Neural progenitor cell (in vitro differentiated cells): ENCODE data around the gene ITGB5. TPM values are rescaled to one million over a fixed set of nuclear protein-coding genes. Genes with fewer than 3 reads are reported as not detected.
A peak's percentile ranks its signal among the peaks of the same experiment; 100 is the strongest.

Experiments
- DNase-seq: peaks from one replicate; pipeline ENCODE4 v3.0.0-alpha.2; 2016; ENCODE audit warnings: low spot score
- H2AFZ ChIP-seq: fragments of 200-600 bp; sonication (generic); replicated peaks from 2 replicates; pipeline ENCODE4 v1.6.1; 2016; ENCODE audit warnings: antibody characterized with exemption
- H3F3A ChIP-seq: fragments of 200-600 bp; sonication (generic); 2 replicates; pipeline ENCODE4 v1.6.1; 2016; ENCODE audit warnings: antibody characterized with exemption, low read depth
- H3K27ac ChIP-seq: fragments of 200-600 bp; sonication (generic); 2 replicates; pipeline ENCODE4 v1.5.1; 2016; ENCODE audit warnings: mild to moderate bottlenecking
- H3K27me3 ChIP-seq: fragments of 200-600 bp; sonication (generic); 2 replicates; pipeline ENCODE4 v1.6.1; 2016; ENCODE audit warnings: mild to moderate bottlenecking, moderate library complexity
- H3K36me3 ChIP-seq: fragments of 200-600 bp; sonication (generic); 2 replicates; pipeline ENCODE4 v1.5.1; 2016
- H3K4me1 ChIP-seq: fragments of 200-600 bp; sonication (generic); 2 replicates; pipeline ENCODE4 v1.6.1; 2016; ENCODE audit warnings: mixed run types
- H3K4me2 ChIP-seq: fragments of 200-600 bp; sonication (generic); 2 replicates; pipeline ENCODE4 v1.6.1; 2016
- H3K4me3 ChIP-seq: fragments of 200-600 bp; sonication (generic); 2 replicates; pipeline ENCODE4 v1.5.1; 2016
- H3K79me2 ChIP-seq: fragments of 200-600 bp; sonication (generic); 2 replicates; pipeline ENCODE4 v1.6.1; 2016; ENCODE audit warnings: low read depth
- H3K9ac ChIP-seq: fragments of 200-600 bp; sonication (generic); 2 replicates; pipeline ENCODE4 v1.6.1; 2016
- H3K9me3 ChIP-seq: fragments of 200-600 bp; sonication (generic); 2 replicates; pipeline ENCODE4 v1.5.1; 2016; ENCODE audit warnings: low read depth
- H4K20me1 ChIP-seq: fragments of 200-600 bp; sonication (generic); 2 replicates; pipeline ENCODE4 v1.6.1; 2016; ENCODE audit warnings: low read depth
- H3K27ac Mint-ChIP-seq: 3 replicates; pipeline ENCODE4 v1.8.0; 2021; ENCODE audit warnings: mixed read lengths
- H3K27me3 Mint-ChIP-seq: 2 replicates; pipeline ENCODE4 v1.8.0; 2022; ENCODE audit warnings: low read depth, mild to moderate bottlenecking, inconsistent platforms, moderate library complexity, mixed read lengths; ENCODE audit not compliant: insufficient read depth
- H3K36me3 Mint-ChIP-seq: 3 replicates; pipeline ENCODE4 v1.8.0; 2021; ENCODE audit warnings: mixed read lengths
- H3K4me1 Mint-ChIP-seq: 3 replicates; pipeline ENCODE4 v1.8.0; 2021; ENCODE audit warnings: mixed read lengths
- H3K4me3 Mint-ChIP-seq: 3 replicates; pipeline ENCODE4 v1.8.0; 2021; ENCODE audit warnings: mild to moderate bottlenecking, moderate library complexity, mixed read lengths
- H3K9me3 Mint-ChIP-seq: 3 replicates; pipeline ENCODE4 v1.8.0; 2020; ENCODE audit warnings: mixed read lengths
- CTCF ChIP-seq: fragments of 200-600 bp; sonication (generic); IDR thresholded peaks from 2 replicates; pipeline ENCODE4 v1.5.1; 2017; ENCODE audit warnings: antibody characterized with exemption, mild to moderate bottlenecking
- EZH2 ChIP-seq: fragments of 200-600 bp; sonication (generic); IDR thresholded peaks from 2 replicates; pipeline ENCODE4 v1.6.1; 2017; ENCODE audit warnings: antibody characterized with exemption, mild to moderate bottlenecking, moderate library complexity
- EZH2phosphoT487 ChIP-seq: fragments of 200-600 bp; sonication (generic); IDR thresholded peaks from 2 replicates; pipeline ENCODE4 v1.6.1; 2017; ENCODE audit warnings: antibody characterized with exemption
- total RNA-seq: library from RNA; depleted of rRNA; stranded (reverse); fragments of >200 nt; gene quantifications from 2 replicates; pipeline ENCODE4 v1.2.3, GENCODE V29; 2015; ENCODE audit warnings: low replicate concordance

The ITGB5 gene
- total RNA-seq, 1 donor from 2014 or later, result 55.8 TPM

- H3K9me3 ChIP-seq, result no peaks in the 10 kb centered on the region
- Mint-ChIP-seq H3K27me3 (no peaks in the 10 kb centered on the region), H3K27ac (no peak overlapping the region), H3K36me3 (peaks cover 11% of the 10 kb centered on the region), H3K9me3 (no peaks in the 10 kb centered on the region), H3K4me1 (peaks cover 43% of the 10 kb centered on the region), H3K4me3 (no peak overlapping the region)
- no peak overlapping the region for H3K27ac ChIP-seq
- H3K4me2 ChIP-seq, result no peak overlapping the region
- H3K27me3 ChIP-seq, result no peaks in the 10 kb centered on the region
- peaks cover 15% of the 10 kb centered on the region for H3K4me1 ChIP-seq
- H4K20me1 ChIP-seq, result no peaks in the 10 kb centered on the region
- TF ChIP-seq CTCF (no peak), EZH2phosphoT487 (no peak), EZH2 (no peak)
- H2AFZ ChIP-seq, result no peak overlapping the region
- no peaks in the 10 kb centered on the region for H3F3A ChIP-seq
- no peak overlapping the region for H3K9ac ChIP-seq
- no peak overlapping the region for H3K4me3 ChIP-seq
- no peaks in the 10 kb centered on the region for H3K79me2 ChIP-seq
- H3K36me3 ChIP-seq, result no peaks in the 10 kb centered on the region
- peak; percentile 70 for DNase-seq
Observed at GRCh38 chr3:124774327-124774718, 112.8 kb downstream of the ITGB5 start.

GRCh38 chr3:124773351-124774326 is 113.5 kb downstream of the ITGB5 start:
- no peak overlapping the region for H2AFZ ChIP-seq
- no peak overlapping the region for H3K9ac ChIP-seq
- H3K4me3 ChIP-seq, result no peak overlapping the region
- DNase-seq, result no peak
- TF ChIP-seq EZH2phosphoT487, result no peak
- TF ChIP-seq CTCF, result no peak
- TF ChIP-seq EZH2, result no peak
- H3K4me2 ChIP-seq, result no peak overlapping the region
- H3K79me2 ChIP-seq, result no peaks in the 10 kb centered on the region
- H3K9me3 Mint-ChIP-seq, result no peaks in the 10 kb centered on the region
- H3K4me3 Mint-ChIP-seq, result no peak overlapping the region
- H3K36me3 Mint-ChIP-seq, result peaks cover 11% of the 10 kb centered on the region
- no peaks in the 10 kb centered on the region for H3K27me3 Mint-ChIP-seq
- no peak overlapping the region for H3K27ac ChIP-seq
- H3K27ac Mint-ChIP-seq, result no peak overlapping the region
- H3K9me3 ChIP-seq, result no peaks in the 10 kb centered on the region
- H4K20me1 ChIP-seq, result no peaks in the 10 kb centered on the region
- no peaks in the 10 kb centered on the region for H3F3A ChIP-seq
- H3K36me3 ChIP-seq, result no peaks in the 10 kb centered on the region
- peaks cover 15% of the 10 kb centered on the region for H3K4me1 ChIP-seq
- H3K27me3 ChIP-seq, result no peaks in the 10 kb centered on the region
- H3K4me1 Mint-ChIP-seq, result peaks cover 43% of the 10 kb centered on the region

- Histone ChIP-seq H4K20me1 (no peaks in the 10 kb centered on the region), H3K4me2 (no peak overlapping the region), H3K9me3 (no peaks in the 10 kb centered on the region), H3K36me3 (no peaks in the 10 kb centered on the region), H3K4me3 (no peak overlapping the region), H3K4me1 (peaks cover 15% of the 10 kb centered on the region), H3K27ac (no peak overlapping the region), H3K79me2 (no peaks in the 10 kb centered on the region), H3K27me3 (no peaks in the 10 kb centered on the region), H3F3A (no peaks in the 10 kb centered on the region), H2AFZ (no peak overlapping the region), H3K9ac (no peak overlapping the region)
- H3K27ac Mint-ChIP-seq, result peak overlapping the region; percentile 24
- no peak for DNase-seq
- no peak overlapping the region for H3K4me3 Mint-ChIP-seq
- no peaks in the 10 kb centered on the region for H3K9me3 Mint-ChIP-seq
- TF ChIP-seq EZH2phosphoT487, result no peak
- no peak for TF ChIP-seq CTCF
- TF ChIP-seq EZH2, result no peak
- no peaks in the 10 kb centered on the region for H3K27me3 Mint-ChIP-seq
- peaks cover 45% of the 10 kb centered on the region for H3K4me1 Mint-ChIP-seq
- peaks cover 9% of the 10 kb centered on the region for H3K36me3 Mint-ChIP-seq
Observed at GRCh38 chr3:124772081-124772831, 114.9 kb downstream of the ITGB5 start.
